Measurements from ENCODE around the gene AXDND1.

Gene AXDND1

GRCh38 chr1:179323436-179323835, 42.3 kb upstream of the AXDND1 start:
- Histone ChIP-seq H3K36me3 (replicated peaks in 1 of 2; ENCODE audit: control insufficient read depth in 2 of 2, insufficient read depth in 2 of 2, low read length in 2 of 2) (peaks cover 0 to 71% of the 10 kb centered on the region in 2 donors), H2BK5ac (ENCODE audit: low read length) (no peak overlapping the region)

GRCh38 chr1:179325836-179326235, 39.9 kb upstream of the AXDND1 start:
- Histone ChIP-seq H2AK5ac (ENCODE audit: low read depth, low read length) (no peak overlapping the region), H3K27me3 (ENCODE audit: control insufficient read depth in 3 of 3, insufficient read depth in 3 of 3, low read depth in 1 of 3, low read length in 3 of 3) (no peaks in the 10 kb centered on the region), H3K9ac (ENCODE audit: low read depth, low read length, poor library complexity) (no peak overlapping the region), H3K23ac (ENCODE audit: low read depth, low read length, poor library complexity) (no peak overlapping the region), H3K18ac (ENCODE audit: low read length) (no peak overlapping the region), H3K27ac (replicated peaks; ENCODE audit: low read length) (no peak overlapping the region), H3K4me2 (ENCODE audit: insufficient read depth, low read length, poor library complexity, severe bottlenecking) (no peak overlapping the region), H2AFZ (ENCODE audit: low read length) (no peak overlapping the region), H3K4me1 (ENCODE audit: control insufficient read depth in 2 of 2, insufficient read depth in 1 of 2, low read depth in 1 of 2, low read length in 2 of 2) (no peaks in the 10 kb centered on the region), H3K14ac (ENCODE audit: low read length) (no peak overlapping the region), H2BK5ac (ENCODE audit: low read length) (no peak overlapping the region), H2BK120ac (ENCODE audit: low read depth, low read length) (no peak overlapping the region), H3K79me1 (ENCODE audit: low read depth, low read length) (no peaks in the 10 kb centered on the region), H4K8ac (ENCODE audit: low read depth, low read length) (no peak overlapping the region), H4K91ac (ENCODE audit: low read depth, low read length, poor library complexity) (no peak overlapping the region), H3K9me3 (replicated peaks in 1 of 2; ENCODE audit: control insufficient read depth in 2 of 2, insufficient read depth in 1 of 2, low read depth in 1 of 2, low read length in 2 of 2) (peaks cover 2 to 9% of the 10 kb centered on the region in 2 donors), H2BK12ac (ENCODE audit: low read length) (no peak overlapping the region), H3K4me3 (ENCODE audit: low read length in 2 of 2) (no peak overlapping the region), H2BK15ac (ENCODE audit: low read length) (no peak overlapping the region), H3K4ac (ENCODE audit: low read length) (no peak overlapping the region), H3K36me3 (replicated peaks in 1 of 2; ENCODE audit: control insufficient read depth in 2 of 2, insufficient read depth in 2 of 2, low read length in 2 of 2) (peaks cover 1 to 59% of the 10 kb centered on the region in 2 donors)
- no peak for DNase-seq (ENCODE audit: low spot score)
- no CpG with 5 or more reads among the region's 2 CpGs for WGBS, 2 donors (ENCODE audit: extremely low coverage in 2 of 2, insufficient read length in 2 of 2, insufficient replicate concordance in 1 of 2)

More at GRCh38 chr1:179323436-179323835, 42.3 kb upstream of the AXDND1 start:
- no CpG with 5 or more reads among the region's 4 CpGs for WGBS, 2 donors (ENCODE audit: extremely low coverage in 2 of 2, insufficient read length in 2 of 2, insufficient replicate concordance in 1 of 2)
- H3K23ac ChIP-seq (ENCODE audit: low read depth, low read length, poor library complexity): no peak overlapping the region
- H3K4me1 ChIP-seq (ENCODE audit: control insufficient read depth in 2 of 2, insufficient read depth in 1 of 2, low read depth in 1 of 2, low read length in 2 of 2): peaks cover 0 to 5% of the 10 kb centered on the region in 2 donors
- H3K18ac ChIP-seq (ENCODE audit: low read length): no peak overlapping the region
- no peak overlapping the region for H2BK15ac ChIP-seq (ENCODE audit: low read length)
- no peak overlapping the region for H3K4me2 ChIP-seq (ENCODE audit: insufficient read depth, low read length, poor library complexity, severe bottlenecking)
- no peak overlapping the region for H2AK5ac ChIP-seq (ENCODE audit: low read depth, low read length)
- no peak overlapping the region for H3K4me3 ChIP-seq (ENCODE audit: low read length in 2 of 2)
- no peak overlapping the region for H3K4ac ChIP-seq (ENCODE audit: low read length)
- H3K79me1 ChIP-seq (ENCODE audit: low read depth, low read length): no peaks in the 10 kb centered on the region
- no peak overlapping the region for H2BK12ac ChIP-seq (ENCODE audit: low read length)
- H4K91ac ChIP-seq (ENCODE audit: low read depth, low read length, poor library complexity): no peak overlapping the region
- no peak overlapping the region for H3K14ac ChIP-seq (ENCODE audit: low read length)
- no peak overlapping the region for H4K8ac ChIP-seq (ENCODE audit: low read depth, low read length)
- no peak overlapping the region for H2BK120ac ChIP-seq (ENCODE audit: low read depth, low read length)
- no peak for DNase-seq (ENCODE audit: low spot score)
- H2AFZ ChIP-seq (ENCODE audit: low read length): no peak overlapping the region
- H3K27ac ChIP-seq (replicated peaks; ENCODE audit: low read length): no peak overlapping the region
- H3K27me3 ChIP-seq (ENCODE audit: control insufficient read depth in 3 of 3, insufficient read depth in 3 of 3, low read depth in 1 of 3, low read length in 3 of 3): no peaks in the 10 kb centered on the region
- peaks cover 0 to 15% of the 10 kb centered on the region in 2 donors for H3K9me3 ChIP-seq (replicated peaks in 1 of 2; ENCODE audit: control insufficient read depth in 2 of 2, insufficient read depth in 1 of 2, low read depth in 1 of 2, low read length in 2 of 2)
- no peak overlapping the region for H3K9ac ChIP-seq (ENCODE audit: low read depth, low read length, poor library complexity)

DNA sequence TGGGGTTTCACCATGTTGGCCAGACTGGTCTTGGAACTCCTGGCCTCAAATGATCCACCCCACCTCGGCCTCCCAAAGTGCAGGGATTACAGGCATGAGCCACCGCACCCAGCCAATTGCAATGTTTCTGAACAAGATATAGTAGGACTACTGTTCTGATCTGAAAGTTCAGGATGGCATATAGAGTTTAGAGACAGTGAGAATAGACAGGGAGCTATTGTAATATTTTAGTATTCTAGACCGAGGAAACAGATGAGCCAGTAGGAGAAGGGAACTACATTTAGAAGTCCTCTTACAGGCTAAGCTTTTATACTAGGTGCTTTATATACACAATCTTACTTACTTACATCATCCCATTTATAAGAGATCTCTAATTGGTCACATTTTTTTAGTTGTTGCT, 39.0 kb upstream of the AXDND1 start:
- Histone ChIP-seq H3K18ac (ENCODE audit: low read length) (no peak overlapping the region), H4K91ac (ENCODE audit: low read depth, low read length, poor library complexity) (no peak overlapping the region), H2BK120ac (ENCODE audit: low read depth, low read length) (no peak overlapping the region), H3K9me3 (replicated peaks in 1 of 2; ENCODE audit: control insufficient read depth in 2 of 2, insufficient read depth in 1 of 2, low read depth in 1 of 2, low read length in 2 of 2) (peaks cover 2% of the 10 kb centered on the region in 2 donors), H4K8ac (ENCODE audit: low read depth, low read length) (no peak overlapping the region), H3K27ac (replicated peaks; ENCODE audit: low read length) (no peak overlapping the region), H2AFZ (ENCODE audit: low read length) (no peak overlapping the region), H2BK12ac (ENCODE audit: low read length) (no peak overlapping the region), H3K27me3 (ENCODE audit: control insufficient read depth in 3 of 3, insufficient read depth in 3 of 3, low read depth in 1 of 3, low read length in 3 of 3) (no peaks in the 10 kb centered on the region), H3K4me2 (ENCODE audit: insufficient read depth, low read length, poor library complexity, severe bottlenecking) (no peak overlapping the region), H3K79me1 (ENCODE audit: low read depth, low read length) (no peaks in the 10 kb centered on the region), H3K4me3 (ENCODE audit: low read length in 2 of 2) (no peak overlapping the region), H3K4me1 (ENCODE audit: control insufficient read depth in 2 of 2, insufficient read depth in 1 of 2, low read depth in 1 of 2, low read length in 2 of 2) (no peaks in the 10 kb centered on the region), H2AK5ac (ENCODE audit: low read depth, low read length) (no peak overlapping the region), H2BK15ac (ENCODE audit: low read length) (no peak overlapping the region), H3K9ac (ENCODE audit: low read depth, low read length, poor library complexity) (no peak overlapping the region), H3K23ac (ENCODE audit: low read depth, low read length, poor library complexity) (no peak overlapping the region), H2BK5ac (ENCODE audit: low read length) (no peak overlapping the region), H3K14ac (ENCODE audit: low read length) (no peak overlapping the region), H3K36me3 (replicated peaks in 1 of 2; ENCODE audit: control insufficient read depth in 2 of 2, insufficient read depth in 2 of 2, low read length in 2 of 2) (peaks cover 1 to 52% of the 10 kb centered on the region in 2 donors), H3K4ac (ENCODE audit: low read length) (no peak overlapping the region)
- no peak for DNase-seq (ENCODE audit: low spot score)
- no CpG with 5 or more reads among the region's 3 CpGs for WGBS, 2 donors (ENCODE audit: extremely low coverage in 2 of 2, insufficient read length in 2 of 2, insufficient replicate concordance in 1 of 2)

DNA sequence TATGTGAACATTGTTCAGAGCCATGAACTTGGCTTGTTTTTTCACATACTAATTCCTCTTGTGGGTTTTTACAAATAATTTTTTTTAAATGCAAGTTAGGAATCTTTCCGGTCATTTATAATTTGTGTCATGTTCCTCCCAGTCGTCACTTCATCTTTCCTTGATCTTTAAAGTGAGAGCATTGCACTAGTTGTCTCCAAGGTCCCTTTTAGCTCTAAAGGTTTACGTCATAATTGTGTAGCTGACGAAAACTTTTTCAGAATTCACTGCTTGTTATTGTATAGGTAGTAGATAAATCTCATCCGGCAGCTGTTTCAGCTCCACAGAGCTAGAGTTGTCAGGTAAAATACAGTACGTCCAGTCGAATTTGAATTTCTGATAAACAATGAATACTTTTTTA, 38.6 kb upstream of the AXDND1 start:
- no peak for DNase-seq (ENCODE audit: low spot score)
- H2AFZ ChIP-seq (ENCODE audit: low read length): no peak overlapping the region
- no peak overlapping the region for H3K4ac ChIP-seq (ENCODE audit: low read length)
- H3K79me1 ChIP-seq (ENCODE audit: low read depth, low read length): no peaks in the 10 kb centered on the region
- H3K18ac ChIP-seq (ENCODE audit: low read length): no peak overlapping the region
- H2BK120ac ChIP-seq (ENCODE audit: low read depth, low read length): no peak overlapping the region
- peaks cover 1 to 49% of the 10 kb centered on the region in 2 donors for H3K36me3 ChIP-seq (replicated peaks in 1 of 2; ENCODE audit: control insufficient read depth in 2 of 2, insufficient read depth in 2 of 2, low read length in 2 of 2)
- no peak overlapping the region for H3K14ac ChIP-seq (ENCODE audit: low read length)
- H3K4me1 ChIP-seq (ENCODE audit: control insufficient read depth in 2 of 2, insufficient read depth in 1 of 2, low read depth in 1 of 2, low read length in 2 of 2): no peaks in the 10 kb centered on the region
- no peak overlapping the region for H4K91ac ChIP-seq (ENCODE audit: low read depth, low read length, poor library complexity)
- H3K4me3 ChIP-seq (ENCODE audit: low read length in 2 of 2): no peak overlapping the region
- WGBS, 2 donors (ENCODE audit: extremely low coverage in 2 of 2, insufficient read length in 2 of 2, insufficient replicate concordance in 1 of 2): no CpG with 5 or more reads among the region's 7 CpGs
- no peak overlapping the region for H2AK5ac ChIP-seq (ENCODE audit: low read depth, low read length)
- H2BK12ac ChIP-seq (ENCODE audit: low read length): no peak overlapping the region
- H4K8ac ChIP-seq (ENCODE audit: low read depth, low read length): no peak overlapping the region
- H3K9me3 ChIP-seq (replicated peaks in 1 of 2; ENCODE audit: control insufficient read depth in 2 of 2, insufficient read depth in 1 of 2, low read depth in 1 of 2, low read length in 2 of 2): peaks cover 2% of the 10 kb centered on the region in 2 donors
- H2BK5ac ChIP-seq (ENCODE audit: low read length): no peak overlapping the region
- H3K27me3 ChIP-seq (ENCODE audit: control insufficient read depth in 3 of 3, insufficient read depth in 3 of 3, low read depth in 1 of 3, low read length in 3 of 3): no peaks in the 10 kb centered on the region
- H3K23ac ChIP-seq (ENCODE audit: low read depth, low read length, poor library complexity): no peak overlapping the region
- H3K27ac ChIP-seq (replicated peaks; ENCODE audit: low read length): no peak overlapping the region
- H2BK15ac ChIP-seq (ENCODE audit: low read length): no peak overlapping the region
- no peak overlapping the region for H3K4me2 ChIP-seq (ENCODE audit: insufficient read depth, low read length, poor library complexity, severe bottlenecking)
- no peak overlapping the region for H3K9ac ChIP-seq (ENCODE audit: low read depth, low read length, poor library complexity)

Data from neuronal stem cell (in vitro differentiated cells).